NCI-H2029 (cell line): ENCODE results near the gene RASAL3.
"Not testable (repeated sequence)": the region's sequence is repeated elsewhere in the genome, so short reads cannot be mapped to it uniquely, and the experiment has no call there.

Experiments used
- DNase-seq: peaks from one replicate; lab custom pipeline; 2025; lab: John Stamatoyannopoulos, UW

Gene RASAL3

GRCh38 chr19:15464394-15465385, at the start of gene RASAL3:
Gene RASAL3, minus strand, starts transcription at chr19:15464544. Its CDS starts 186 bp downstream, at chr19:15464358.
- DNase-seq, result no peak

DNA sequence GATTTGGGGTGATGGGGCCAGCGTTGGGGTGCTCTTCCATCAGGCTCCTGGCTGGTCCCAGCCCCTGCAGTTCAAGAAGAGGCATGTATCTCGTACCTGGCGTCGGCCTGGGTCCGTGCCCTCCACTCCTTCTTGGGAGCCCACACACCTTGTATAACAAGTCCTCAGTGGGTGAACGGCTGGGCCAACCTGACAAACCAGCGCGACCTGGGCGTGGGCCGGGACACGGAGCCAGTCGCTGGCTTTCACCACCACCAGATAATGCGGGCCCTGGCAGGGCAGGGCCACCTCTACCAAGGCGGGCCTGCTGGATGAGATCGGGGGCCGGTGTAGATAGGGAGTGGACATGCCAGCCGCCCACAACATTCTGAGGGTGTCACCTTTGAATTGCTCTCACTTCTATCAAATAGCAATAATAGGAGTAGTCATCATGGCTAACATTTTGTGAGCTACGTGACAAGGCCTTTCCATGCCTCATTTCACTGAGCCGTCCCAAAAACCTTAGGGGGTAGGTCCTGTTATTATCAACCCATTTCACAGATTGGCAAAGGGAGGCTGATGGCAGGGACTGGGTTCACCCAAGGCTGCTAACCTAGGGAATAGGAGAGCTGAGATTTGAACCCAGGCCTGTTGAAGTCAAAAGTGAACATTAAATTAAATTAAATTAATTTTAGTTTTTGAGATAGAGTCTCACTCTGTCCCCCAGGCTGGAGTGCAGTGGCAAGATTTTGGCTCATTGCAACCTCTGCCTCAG, 47.5 kb upstream of the RASAL3 start:
- no peak for DNase-seq

- DNase-seq, result no peak
These were observed 43.8 kb upstream of the RASAL3 start, which contains the start of gene CYP4F22 for GRCh38 chr19:15508035-15508710. Gene CYP4F22, plus strand, starts transcription at chr19:15508525. Its CDS starts 16,812 bp downstream, at chr19:15525337.

DNA sequence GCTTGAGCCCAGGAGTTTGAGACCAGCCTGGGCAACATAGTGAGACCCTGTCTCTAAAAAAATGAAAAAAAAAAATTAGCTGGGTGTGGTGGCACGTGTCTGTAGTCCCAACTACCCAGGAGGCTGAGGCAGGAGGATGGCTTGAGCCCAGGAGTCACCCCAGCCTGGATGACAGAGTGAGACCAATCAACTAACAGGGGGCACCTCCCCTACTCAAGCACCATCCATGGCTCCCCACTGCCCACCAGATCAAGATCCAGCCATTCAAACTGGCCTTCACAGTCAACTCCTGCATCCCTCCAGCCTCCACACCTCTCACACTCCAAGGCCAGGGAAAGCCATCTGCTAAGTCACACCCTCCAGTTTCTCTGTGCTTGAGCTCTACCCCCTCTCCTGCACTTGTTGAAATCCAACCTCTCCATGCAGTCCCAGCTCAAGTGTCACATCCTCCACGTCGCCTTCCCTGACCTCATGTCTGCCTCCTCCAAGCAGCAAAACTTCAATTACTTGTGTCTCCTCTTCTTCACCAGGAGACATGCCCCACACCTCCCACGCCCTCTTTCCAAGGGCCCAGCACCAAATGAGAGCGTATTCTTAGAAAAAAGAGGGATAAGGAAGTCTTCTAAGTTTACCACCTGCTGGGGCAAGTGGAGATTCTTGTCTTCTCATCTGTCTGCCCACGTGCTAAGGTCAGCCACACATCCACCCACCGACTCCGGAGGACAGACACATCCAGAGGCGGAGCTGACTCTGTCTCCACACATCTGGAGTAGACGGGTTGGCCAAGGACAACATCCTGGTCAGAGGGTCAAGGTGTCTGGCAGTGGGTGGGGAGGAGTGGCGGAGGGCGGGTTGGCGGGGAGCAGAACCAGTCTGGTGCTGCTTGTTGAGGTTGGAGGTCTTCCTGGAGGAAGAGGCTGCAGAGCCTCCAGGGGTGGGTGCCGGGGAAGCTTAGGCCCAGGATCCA, 43.0 kb upstream of the RASAL3 start:
- DNase-seq, result no peak

- DNase-seq, result no peak
These were observed 41.8 kb upstream of the RASAL3 start for GRCh38 chr19:15506074-15506571.

- no peak for DNase-seq
These were observed 37.9 kb upstream of the RASAL3 start for GRCh38 chr19:15502264-15502663.

DNA sequence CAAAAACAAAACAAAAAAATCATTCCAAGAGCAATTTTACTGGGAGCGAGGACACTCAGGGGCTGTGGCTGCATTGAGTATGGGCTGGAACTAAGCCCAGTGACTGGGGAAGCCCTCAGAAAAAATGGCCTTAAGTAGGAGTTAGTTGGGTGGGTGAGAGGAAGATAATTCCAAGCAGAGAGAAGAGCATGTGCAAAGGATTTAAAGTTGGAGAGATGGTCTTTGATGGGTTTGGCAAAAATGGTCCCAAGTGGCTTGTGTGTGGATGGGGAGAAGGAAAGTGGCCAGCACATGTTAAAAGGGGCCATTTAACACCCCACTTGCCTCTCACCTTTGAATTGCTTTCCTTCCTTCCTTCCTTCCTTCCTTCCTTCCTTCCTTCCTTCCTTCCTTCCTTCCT, 37.3 kb upstream of the RASAL3 start:
- no peak for DNase-seq

GRCh38 chr19:15498910-15499309, 34.6 kb upstream of the RASAL3 start:
- no peak for DNase-seq

GRCh38 chr19:15498156-15498858, 34.0 kb upstream of the RASAL3 start:
- DNase-seq, result no peak

DNA sequence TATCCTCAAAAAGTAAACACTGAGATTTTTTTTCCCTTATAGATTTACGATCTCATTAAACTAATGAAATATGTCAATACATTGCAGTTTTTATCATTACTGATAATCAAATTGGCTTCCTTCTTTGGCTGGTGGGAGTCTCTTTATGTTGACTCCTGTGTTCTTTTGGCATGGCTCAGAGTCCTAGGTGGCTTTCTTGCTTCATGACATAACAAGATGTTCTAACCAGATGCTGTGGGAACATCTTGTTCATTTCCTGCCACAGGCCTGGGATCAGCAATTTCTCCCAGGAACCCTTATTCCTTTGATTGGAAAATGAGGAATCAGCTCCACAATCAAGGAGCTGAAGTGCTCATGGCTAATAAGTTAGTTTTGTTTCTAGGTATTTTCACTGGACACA, 30.8 kb upstream of the RASAL3 start:
- DNase-seq, result no peak

GRCh38 chr19:15488489-15489226, 24.3 kb upstream of the RASAL3 start:
- DNase-seq, result no peak

DNA sequence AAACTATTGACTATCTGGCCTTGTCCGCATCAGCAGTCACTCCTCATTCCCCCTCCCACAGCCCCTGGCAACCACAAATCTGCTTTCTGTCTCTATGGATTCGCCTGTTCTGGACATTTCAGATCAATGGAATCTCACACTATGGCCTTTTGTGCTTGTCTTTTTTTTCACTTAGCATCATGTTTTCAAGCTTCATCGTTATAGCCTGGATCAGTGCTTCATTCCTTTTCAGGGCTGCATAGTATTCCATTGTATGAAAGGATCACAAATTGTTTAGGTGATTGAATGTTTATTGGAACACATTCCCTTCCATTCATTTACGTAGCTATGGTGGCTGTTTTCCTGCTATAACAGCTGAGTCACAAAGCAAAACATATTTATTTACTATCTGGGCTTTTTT, 22.7 kb upstream of the RASAL3 start:
- DNase-seq, result no peak

GRCh38 chr19:15485768-15486167, 21.4 kb upstream of the RASAL3 start:
- not testable (repeated sequence) for DNase-seq

- DNase-seq, result not testable (repeated sequence)
These were observed 16.7 kb upstream of the RASAL3 start for GRCh38 chr19:15480996-15481395.

DNA sequence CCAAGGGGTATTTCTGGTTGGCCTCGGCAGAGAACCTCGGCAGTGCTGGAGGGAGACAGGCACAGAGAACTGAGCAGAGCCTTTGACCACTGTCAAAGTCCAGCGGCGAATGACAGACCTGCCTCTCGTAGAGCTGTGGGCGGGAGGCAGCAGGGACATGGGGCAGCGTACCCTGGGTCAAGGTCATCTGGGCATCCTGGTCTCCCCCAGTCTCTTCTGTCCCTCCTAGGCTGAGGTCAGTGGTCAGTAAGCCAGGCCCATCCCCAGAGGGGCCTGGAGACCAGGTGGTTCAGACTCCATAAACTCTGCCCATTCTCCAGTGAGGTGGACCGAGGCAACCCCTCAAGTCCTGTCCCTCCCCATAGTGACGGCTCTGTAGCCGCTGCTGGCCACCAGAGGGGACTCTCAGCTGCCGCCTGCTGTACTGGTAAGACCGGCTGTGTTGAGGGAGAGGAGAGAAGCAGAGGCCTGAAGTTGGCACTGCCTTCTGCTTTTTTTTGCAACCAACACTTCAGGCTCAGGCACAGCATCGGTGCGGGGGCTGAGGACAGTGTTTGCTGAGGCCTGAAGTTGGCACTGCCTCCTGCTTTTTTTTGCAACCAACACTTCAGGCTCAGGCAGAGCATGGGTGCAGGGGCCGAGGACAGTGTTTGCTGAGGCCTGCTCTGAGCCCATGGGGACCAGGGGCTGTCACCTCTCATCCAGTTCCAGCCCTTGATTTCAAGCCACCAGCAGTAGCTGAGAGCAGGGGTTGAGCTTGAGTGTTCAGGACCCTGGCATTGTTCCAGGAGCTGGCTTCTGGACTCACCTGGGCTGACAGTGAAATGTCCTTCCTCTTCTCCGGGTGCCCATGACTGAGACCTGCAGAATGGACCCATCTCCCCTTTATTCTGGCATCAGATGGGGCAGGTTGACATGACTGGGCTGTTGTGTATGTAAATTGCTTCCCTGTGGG, 15.3 kb upstream of the RASAL3 start, which contains the start of gene PGLYRP2:
PGLYRP2 (minus strand) TSS at position 111 of the 955 bp plus-strand sequence. CDS start 130 bp downstream, outside the sequence.
- peak; percentile 11 for DNase-seq

- no peak for DNase-seq
These were observed 12.0 kb upstream of the RASAL3 start for GRCh38 chr19:15476325-15476724.

- DNase-seq, result no peak
These were observed 11.3 kb upstream of the RASAL3 start for GRCh38 chr19:15475611-15476010.

DNA sequence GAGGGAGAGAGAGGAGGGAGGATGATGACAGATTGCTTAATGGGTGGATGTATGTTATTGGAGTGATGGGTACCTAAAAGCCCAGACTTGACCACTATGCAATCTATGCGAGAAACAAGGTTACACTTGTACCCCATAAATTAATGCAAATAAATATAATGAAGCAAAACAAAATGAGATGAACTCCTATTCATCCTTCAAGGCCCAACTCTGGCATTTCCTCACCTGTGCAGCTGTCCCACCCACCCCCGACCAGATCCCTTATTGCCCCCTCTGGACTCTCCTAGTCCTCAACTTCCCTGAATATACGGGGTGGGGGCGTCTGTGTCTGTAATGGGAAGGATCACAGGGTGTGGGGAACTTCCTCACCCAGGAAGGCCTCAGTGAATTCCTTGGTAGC, 10.8 kb upstream of the RASAL3 start:
- DNase-seq, result no peak
